DMS53 treated with DMSO at 0.1 percent for 48 hours (cell line): ENCODE results near the gene ADAR.
A peak's percentile ranks its signal among the peaks of the same experiment; 100 is the strongest.
"Not testable (repeated sequence)": the region's sequence is repeated elsewhere in the genome, so short reads cannot be mapped to it uniquely, and the experiment has no call there.

Experiments used
- DNase-seq: peaks from one replicate; lab custom pipeline; 2025; ENCODE audit not compliant: unreplicated experiment; lab: John Stamatoyannopoulos, UW

ADAR gene, protein sequence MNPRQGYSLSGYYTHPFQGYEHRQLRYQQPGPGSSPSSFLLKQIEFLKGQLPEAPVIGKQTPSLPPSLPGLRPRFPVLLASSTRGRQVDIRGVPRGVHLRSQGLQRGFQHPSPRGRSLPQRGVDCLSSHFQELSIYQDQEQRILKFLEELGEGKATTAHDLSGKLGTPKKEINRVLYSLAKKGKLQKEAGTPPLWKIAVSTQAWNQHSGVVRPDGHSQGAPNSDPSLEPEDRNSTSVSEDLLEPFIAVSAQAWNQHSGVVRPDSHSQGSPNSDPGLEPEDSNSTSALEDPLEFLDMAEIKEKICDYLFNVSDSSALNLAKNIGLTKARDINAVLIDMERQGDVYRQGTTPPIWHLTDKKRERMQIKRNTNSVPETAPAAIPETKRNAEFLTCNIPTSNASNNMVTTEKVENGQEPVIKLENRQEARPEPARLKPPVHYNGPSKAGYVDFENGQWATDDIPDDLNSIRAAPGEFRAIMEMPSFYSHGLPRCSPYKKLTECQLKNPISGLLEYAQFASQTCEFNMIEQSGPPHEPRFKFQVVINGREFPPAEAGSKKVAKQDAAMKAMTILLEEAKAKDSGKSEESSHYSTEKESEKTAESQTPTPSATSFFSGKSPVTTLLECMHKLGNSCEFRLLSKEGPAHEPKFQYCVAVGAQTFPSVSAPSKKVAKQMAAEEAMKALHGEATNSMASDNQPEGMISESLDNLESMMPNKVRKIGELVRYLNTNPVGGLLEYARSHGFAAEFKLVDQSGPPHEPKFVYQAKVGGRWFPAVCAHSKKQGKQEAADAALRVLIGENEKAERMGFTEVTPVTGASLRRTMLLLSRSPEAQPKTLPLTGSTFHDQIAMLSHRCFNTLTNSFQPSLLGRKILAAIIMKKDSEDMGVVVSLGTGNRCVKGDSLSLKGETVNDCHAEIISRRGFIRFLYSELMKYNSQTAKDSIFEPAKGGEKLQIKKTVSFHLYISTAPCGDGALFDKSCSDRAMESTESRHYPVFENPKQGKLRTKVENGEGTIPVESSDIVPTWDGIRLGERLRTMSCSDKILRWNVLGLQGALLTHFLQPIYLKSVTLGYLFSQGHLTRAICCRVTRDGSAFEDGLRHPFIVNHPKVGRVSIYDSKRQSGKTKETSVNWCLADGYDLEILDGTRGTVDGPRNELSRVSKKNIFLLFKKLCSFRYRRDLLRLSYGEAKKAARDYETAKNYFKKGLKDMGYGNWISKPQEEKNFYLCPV

DNA sequence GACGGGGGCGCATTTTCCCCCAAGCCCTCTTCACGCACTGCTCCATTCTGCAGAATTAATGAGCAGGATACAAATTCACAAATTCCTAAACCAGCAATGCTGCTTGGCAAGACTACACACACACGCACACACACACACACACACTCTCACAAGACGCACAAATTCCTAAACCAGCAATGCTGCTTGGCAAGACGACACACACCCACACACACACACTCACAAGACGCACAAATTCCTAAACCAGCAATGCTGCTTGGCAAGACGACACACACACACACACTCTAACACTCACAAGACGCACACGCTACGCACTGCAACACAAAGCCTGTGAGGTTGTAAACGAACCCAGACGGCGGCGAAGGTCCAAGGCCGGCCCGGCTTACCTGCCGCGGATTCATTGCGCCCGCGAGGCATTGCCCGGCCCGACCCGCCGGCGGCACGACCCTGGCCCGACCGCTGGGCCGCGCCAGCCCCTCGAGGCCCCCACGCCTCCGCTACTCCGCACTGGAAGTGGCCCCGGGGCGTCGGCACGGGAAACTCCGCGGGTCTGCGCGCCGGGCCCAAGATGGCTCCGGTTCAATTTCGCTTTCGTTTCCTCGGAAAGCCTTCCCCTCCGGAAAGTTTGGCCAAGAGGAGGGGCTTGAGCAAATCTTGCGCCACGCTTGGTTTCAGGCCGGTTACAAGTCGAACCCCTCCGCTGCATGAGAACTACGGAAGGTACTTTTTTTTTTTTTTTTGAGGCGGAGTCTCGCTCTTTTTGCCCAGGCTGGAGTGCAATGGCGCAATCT is at the start of gene ADAR:
TSS of gene ADAR (minus strand) at position 578 of the 788 bp plus-strand sequence. CDS start at position 398, 180 bp downstream.
- DNase-seq, result peak; percentile 50

DNA sequence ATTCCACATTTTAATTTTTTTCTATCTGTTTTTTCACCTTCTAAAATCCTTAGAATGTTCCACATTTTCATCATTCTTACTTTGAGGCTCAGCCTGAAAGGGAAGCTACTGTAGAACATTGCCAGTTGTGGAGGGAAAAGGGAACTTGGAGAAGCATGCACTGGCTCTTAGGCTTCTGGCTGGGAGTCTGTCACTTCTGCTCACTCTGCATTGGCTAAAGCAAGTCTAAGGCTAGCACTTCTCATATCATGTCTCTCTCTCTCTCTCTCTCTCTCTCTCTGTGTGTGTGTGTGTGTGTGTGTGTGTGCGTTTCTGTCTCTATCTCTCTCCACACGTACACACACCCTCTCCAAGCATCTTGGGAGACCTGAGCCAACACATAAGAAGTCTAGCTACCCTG is 49.6 kb upstream of the ADAR start:
- DNase-seq, result no peak

DNA sequence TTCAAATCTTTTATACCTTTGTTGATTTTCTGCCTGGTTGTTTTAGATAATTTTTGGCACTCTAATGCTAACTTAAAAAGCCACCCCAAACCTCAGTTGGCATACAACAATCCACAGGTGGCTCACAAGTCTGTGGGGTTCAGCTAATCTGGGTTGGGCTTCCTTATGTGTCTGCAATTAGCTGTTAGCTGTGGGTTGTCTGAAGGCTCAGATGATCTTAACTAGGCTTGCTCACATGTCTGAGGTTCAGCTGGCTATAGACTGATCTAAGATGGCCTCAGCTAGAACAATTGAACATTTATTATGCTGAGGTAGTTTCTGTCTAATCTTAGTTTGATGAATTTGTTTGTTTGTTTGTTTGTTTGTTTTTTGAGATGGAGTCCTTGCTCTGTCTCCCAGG is 44.9 kb upstream of the ADAR start:
- no peak for DNase-seq

DNA sequence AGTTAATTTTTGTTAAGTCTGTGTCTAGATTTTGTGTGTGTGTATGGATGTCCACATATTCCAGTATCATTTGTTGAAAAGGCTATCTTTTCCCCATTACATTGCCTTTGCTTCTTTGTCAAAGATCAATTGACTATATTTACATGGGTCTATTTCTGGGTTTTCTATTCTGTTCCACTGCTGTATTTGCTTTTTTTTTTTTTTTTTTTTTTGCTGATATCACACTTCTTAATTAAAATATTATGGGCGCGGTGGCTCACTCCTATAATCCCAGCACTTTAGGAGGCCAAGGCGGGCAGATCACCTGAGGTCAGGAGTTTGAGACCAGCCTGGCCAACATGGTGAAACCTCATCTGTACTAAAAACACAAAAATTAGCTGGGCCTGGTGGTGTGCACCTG is 36.7 kb upstream of the ADAR start:
- not testable (repeated sequence) for DNase-seq

DNA sequence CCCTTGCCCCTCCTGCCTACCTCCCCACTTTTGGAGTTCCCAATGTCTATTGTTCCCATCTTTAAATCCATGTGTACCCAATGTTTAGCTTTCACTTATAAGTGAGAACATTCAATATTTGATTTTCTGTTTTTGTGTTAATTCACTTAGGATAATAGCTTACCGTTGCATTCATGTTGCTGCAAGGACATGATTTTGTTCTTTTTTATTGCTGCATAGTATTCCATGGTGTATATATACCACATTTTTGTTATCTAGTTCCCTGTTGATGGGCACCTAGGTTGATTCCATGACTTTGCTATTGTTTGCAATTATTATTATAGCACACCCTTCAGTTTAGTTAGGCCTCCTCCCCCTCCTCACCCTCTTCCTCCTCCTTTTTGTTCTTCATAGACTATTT is 33.5 kb upstream of the ADAR start:
- DNase-seq, result no peak

DNA sequence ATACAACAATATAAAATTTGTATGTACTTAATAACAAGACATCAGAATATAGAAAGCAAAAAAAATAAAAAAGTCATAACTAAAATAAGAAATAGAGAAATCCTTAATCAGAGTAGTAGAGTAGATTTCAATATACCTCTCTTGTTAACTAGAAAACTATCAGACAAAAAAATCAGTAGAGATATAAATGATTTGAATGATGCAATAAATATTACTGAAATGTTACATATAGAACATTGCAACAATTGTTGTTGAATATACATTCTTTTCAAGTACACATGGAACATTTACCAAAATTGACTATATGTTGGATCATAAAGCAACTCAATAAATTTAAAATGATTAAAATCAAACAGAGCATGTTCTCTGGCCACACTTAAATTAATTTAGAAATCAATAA is 31.9 kb upstream of the ADAR start:
- no peak for DNase-seq

DNA sequence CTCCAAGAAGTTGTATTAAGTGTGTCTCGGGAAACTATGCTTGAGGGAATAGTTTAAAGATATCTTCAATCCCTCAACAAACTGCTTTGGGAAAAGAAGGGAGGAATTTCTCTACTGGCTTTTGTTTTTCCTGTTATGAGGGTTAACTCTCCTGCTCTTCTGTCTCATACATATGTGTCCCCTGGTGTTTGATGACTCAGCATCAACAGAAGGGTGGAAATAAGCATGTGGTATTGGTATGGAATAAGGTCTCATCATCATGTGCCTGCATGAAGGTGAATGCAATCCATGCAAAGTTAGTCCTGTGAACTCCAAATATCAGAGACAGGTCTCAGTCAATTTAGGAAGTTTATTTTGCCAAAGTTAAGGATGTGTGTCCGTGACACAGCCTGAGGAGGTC is 27.2 kb upstream of the ADAR start:
- DNase-seq, result no peak

DNA sequence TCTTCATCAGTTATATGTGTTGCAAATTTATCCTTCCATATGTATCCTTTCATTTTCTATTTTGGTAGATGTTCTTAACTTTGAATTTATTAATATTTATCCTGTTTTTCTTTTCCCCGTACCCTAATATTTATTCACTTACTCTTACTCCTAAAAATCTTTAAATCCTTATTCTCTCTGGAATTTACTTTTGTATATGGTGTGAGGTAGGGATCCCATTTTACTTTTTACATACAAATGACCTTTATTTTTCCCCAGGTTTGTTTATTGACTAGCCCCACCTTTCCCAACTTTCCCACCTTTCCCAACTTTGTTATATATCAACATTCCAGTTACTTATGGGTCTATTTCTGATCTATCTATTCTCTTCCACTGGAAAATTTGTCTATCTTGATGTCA is 21.7 kb upstream of the ADAR start:
- DNase-seq, result no peak

DNA sequence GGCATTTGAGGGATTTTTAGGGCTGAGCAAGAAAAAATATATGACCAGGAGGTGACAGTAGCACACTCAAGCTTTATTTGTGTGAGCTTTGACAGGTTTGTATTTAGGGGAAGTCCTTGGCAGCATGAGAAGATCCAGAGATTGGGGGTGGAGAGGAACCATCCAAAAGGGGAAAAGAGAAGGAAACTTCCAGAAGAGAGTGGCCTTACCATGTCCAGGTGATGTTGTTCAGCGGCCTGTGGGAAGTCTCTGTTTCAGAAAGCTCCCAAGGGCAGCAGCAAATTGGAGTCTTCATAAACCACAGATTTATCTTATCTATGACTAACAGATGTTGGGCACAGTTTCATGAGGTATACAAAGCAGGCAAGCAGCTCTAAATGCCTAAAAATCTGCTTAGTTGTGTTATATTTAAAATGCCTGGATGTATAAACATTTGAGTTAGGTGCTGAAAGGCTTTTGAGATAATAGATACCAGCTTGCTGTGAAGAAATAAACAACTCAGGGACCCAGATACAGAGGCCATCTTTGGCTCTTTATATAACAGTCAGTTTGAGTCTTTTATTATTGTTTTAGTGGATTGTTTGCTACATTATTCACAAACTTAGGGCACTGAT is 21.2 kb upstream of the ADAR start:
- no peak for DNase-seq

DNA sequence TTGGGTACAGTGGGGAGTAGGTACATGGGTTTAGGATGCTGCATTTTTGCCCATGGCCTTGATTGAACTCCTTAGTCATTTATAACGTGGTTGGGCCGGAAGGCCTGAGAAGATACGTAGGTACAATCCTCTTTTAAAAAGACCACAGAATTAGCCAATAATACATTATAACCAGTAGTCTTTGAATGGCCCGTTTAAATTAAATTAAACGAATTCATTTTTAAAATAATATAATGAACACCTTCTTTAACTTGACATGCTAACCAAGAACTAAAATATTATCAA is 20.1 kb upstream of the ADAR start:
- DNase-seq, result no peak

DNA sequence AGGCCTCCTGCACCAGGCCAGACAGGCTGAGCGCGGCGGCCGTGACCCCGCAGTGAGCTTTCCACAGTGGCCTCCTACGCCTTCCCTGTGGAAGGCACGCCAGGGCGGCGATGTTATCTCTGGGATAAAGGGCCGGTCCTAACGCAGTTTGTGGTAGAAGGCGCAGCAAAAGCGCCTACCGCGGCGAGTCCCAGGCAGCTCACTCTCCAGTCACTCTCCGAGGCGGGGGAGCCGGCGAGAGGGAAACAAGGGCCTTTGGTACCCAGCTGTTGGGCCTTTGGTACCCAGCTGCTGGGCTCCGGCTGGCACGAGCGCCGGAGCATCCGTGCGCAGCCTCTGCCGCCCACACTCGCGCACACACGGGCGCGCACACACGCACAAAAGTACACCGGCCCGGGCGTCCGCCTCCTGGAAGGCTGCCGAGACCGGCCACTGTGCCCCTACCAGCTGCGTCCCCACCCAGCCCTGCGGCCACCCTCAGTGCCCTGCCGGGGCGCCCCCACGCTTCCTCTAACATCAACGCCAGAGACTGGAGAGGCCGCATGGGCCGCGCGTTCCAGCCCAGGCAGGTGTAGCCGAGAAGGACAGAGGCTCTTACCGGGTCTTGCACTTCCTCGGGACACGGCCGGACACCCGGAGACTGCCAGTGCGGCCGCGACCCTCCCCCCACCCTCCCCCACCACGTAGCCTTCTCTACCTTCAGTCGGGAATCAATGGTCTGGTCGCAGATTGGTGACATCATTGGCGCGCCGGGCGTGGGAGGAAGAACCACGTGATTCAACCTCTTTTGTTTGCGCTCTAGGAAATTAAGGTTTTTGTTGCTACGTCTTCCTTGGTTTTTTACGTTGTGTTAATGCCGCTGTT is 19.5 kb upstream of the ADAR start:
- DNase-seq, result peak; percentile 66

DNA sequence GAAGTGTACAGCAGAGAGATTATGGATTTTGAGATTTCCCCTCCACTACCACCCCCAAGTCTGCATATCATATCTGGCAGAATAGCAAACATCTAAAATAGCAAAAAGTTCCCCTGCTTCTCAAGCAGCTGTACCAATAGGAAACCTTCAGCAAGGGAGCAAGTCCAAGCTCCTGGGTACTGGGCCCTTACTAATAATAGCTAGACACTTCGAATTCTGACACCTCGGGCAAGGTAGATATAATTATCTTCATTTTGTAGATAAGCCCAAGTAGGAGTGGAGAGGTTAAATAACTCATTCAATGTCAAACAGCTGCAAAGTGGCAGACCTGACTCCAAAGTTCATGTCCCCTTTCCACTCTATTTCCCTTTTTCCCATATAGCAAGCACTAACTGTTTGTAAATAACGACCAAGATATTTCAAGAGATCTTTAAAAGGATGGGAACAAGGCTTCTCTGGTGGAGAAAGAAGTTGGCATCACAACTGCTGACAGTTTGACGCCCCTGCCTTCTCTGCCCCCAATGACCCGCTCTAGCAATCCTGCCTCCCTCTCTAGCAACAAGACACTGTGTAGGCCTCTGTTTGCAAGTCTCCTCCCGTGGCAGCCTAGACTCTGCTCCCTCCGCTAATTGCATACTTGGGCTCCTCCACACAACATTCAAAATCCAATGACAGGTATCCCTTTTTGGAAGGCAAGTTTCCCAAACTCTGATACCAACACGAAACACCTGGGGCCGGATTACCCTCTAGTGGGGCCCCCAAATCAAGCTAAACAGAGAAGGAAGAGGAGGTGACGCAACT is 18.7 kb upstream of the ADAR start:
- no peak for DNase-seq

DNA sequence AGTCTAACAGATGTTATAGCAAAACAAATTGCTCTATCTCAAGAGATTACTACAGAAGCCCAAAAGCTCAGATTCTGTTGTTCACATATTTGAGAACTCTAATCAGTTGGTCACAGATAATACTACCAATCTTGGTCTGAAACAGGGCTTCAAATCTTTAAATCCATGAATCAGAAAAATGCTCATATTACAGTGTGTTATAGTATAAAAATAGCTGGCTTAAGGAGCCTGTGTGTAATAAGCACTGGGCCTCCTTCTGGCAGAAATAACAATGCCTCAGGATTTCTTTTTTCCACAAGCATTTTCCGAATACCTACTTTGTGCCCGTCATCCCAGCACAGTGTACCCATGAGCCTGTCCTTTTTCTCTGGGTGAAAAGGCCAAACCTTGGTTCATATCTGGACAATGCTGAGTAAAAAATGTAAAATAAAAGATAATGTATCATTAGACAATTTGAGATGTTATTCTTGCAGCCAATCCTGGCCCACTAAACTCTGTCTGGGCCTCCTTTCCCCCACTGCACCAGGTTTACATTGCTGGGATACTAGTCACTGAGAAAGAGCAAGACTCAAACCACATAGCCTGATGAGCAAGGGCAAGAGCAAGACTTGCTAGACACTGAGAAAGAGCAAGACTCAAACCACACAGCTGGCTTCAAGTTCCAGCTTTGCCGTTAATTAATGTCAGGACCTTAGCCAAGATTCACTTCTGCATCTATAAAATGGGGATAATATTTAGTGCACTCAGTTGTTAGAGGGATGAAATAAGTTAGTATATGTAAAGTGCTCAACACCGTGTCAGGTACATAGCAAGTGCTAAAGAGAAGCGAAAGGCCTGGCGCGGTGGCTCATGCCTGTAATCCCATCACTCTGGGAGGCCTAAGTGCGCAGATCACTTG is 17.0 kb upstream of the ADAR start:
- DNase-seq, result no peak

DNA sequence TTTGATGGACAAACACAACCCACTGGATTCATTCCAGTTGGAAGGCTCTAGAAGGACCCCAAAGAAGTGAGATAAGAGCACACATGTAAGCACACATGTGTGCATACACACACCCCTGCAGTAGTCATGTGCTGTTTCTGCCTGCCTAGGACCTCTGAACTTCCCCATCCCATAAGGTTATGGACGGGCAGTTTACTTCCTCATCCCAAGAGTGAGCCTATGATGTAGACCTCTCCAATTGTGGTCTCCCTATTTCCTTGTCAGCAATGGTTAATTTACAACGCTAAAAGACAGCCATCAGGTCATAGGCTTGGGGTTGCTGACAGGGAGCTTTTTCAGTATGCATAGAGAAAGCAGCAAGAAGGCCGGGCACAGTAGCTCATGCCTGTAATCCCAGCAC is 15.4 kb upstream of the ADAR start:
- DNase-seq, result no peak

DNA sequence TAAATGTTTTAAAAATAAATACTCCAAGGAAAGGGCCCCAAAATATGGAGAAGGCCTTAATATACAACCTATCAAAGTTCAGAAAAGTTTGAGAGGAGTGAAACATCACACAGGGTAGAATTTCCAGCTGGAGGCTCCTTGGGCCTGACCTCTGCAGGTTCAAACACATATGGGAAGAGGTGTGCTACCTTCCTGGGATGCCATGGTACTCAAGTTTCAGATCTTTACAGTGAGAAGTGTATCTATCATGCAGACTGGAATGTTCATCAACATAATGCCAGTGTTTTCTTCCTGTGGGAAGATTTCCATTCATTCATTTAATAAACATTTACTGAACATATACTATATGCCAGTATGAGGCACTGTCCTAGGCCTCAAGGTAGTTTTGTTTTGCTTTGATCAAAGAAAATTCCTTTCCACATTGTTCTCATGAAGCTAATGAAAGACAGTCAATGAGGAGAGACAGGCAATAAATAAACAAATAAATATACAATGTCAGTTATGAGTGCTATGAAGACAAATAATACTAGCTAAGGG is 14.6 kb upstream of the ADAR start:
- no peak for DNase-seq

DNA sequence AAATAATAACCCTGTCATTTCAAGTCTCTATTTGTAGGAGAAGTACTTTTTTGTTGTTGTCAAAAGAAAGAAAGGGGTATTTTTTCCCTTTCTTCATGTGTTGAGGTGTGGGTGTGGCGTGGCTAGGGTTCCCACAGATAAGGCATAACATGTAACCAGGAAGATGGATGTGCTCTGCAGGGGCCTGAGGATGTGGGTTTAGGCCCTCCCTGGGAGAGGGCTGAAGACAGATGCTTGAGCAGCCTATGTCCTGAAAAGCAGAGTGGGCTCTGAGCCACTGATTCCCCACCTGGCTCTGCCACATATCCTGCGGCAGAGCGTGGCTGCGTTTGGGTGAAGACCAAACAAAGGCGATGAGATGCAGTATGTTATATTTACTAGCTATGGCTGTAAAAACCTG is 13.9 kb upstream of the ADAR start:
- DNase-seq, result no peak

DNA sequence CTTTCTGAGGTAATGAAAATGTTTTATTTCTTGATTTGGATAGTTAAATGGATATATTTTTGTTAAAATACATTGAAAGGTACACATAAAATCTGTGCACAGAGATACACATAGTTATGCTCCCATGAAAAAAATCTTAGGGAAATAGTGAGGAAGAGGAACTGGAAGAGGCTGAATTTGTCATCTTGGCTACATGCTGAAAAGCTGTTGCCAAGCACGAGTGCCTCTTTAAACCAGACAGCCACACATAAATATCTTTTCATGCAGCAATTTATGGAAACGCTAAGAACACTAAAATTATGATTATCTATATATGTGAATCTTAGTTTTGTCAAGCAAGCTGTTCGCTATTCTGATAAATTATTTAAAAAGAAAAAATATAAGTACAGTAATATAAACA is 12.8 kb upstream of the ADAR start:
- no peak for DNase-seq
